GM18909 (cell line): Measurements from ENCODE around the gene ZNF532.
"Not testable (repeated sequence)": the region's sequence is repeated elsewhere in the genome, so short reads cannot be mapped to it uniquely, and the experiment has no call there.

Source experiments
- ATAC-seq: cut with Tn5 transposase; IDR thresholded peaks from one replicate; pipeline ENCODE4 v1.9.1; 2021; ENCODE audit warnings: mild to moderate bottlenecking; ENCODE audit not compliant: unreplicated experiment, poor library complexity

Gene ZNF532

DNA sequence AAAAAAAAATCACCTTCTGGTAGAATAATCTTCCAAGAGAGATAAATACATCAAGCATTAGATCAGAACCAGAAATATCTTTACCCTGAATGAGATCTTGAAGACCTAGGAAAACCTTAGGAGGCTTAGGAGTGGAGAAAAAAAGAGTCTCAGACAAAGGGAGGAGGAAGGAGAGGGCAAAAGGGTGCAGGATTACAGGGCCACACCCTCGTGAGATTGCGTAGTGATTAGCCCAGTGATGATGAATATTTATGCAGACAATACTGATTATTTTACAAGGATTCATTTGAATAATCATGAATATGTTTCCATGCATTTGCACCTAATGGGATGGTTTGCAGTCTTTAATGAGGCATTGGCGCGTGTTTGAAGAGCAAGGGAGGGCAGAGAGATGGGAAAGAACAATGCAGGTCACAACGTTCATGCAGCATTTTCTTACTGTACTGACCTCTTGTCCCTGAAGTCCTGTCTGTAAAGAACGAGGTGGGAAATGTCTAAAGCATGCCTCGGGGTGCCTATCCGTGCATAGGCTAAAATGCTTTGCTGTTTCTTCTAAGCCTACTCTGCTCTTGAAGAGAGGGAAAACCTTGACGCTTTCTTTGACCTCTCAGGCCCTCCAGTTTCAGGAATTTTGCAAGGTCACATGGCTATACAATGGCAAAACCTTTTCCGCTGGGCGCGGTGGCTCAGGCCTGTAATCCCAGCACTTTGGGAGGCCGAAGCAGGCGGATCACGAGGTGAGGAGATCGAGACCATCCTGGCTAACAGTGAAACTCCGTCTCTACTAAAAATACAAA lies 18.6 kb upstream of the ZNF532 start:
- ATAC-seq: no peak

DNA sequence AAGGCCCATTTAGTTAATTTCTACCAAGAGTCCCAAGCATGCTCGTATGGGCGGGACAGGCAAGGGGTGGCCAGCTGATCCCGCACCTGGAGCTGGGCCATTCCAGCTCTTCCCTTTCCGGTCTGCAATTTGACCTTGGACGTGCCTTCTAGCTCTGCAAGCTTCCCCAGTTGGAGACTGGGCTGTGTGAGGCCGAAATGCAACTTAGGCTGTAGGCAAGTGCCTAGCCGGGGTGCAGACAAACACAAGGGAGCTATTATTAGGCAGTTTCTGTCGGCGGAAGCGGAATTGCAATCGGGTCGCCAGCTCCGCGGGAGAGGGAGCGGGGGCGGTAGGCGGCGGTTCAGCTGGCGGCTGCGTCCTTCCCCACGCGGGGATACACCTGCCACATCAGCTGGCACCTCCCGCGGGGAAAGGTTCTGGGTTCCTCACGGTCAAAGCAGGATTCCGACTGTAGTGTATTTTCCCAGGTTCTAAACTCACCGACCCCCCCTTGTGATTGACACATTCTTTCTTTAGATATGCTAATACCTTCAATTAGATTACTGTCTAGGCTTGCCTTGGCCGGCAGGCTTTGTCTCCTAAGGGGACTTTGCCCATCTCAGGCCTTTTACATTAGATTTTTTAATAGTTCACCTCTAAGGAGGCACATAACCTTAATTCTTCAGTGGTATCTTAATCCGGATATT lies 17.1 kb upstream of the ZNF532 start:
- ATAC-seq: no peak

DNA sequence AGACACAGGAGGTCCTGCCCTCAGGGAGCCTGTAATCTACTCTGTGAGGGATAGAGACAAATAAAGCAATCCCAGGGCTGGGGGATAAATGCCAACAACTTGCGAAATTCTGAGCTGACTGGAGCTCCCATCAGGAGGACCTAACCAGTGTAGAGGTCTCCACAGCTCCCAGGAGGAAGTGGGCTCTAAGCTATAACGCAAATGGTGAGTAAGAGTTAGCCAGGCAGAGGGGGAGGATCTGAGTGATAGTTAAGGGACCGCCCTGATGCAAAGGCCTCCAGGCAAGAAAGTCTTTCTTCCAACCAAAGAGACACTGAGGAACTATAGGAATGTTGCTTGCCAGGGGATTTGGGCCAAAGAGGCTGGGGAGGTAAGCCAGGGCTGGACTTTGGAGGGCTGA lies 16.0 kb upstream of the ZNF532 start:
- ATAC-seq: no peak

DNA sequence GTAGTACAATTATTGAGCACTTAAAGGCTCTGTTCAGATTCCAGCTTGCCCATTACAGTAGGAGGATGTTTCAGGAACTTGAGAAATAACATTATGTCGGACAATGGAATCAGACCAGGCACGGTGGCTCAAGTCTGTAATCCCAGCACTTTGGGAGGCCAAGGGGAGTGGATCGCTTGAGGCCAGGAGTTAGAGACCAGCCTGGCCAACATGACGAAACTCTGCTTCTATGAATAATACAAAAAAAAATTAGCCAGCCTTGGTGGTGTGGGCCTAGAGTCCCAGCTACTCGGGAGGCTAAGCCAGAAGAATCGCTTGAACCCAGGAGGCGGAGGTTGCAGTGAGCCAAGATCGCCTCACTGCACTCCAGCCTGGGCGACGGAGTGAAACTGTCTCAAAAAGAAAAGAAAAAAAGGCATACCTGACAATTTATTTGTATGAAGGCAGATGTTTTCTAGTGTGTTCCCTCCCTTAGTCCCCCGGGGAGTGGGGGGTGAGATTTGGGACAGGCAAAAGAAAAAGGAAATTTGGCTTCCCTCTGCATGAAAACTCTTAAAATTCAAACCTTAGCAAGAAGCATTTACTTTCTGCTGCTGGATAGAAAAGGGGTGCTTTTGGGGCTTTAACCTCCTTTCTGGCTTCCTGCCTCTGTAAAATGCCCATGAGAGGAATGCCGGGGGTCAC lies 13.7 kb upstream of the ZNF532 start:
- no peak for ATAC-seq

DNA sequence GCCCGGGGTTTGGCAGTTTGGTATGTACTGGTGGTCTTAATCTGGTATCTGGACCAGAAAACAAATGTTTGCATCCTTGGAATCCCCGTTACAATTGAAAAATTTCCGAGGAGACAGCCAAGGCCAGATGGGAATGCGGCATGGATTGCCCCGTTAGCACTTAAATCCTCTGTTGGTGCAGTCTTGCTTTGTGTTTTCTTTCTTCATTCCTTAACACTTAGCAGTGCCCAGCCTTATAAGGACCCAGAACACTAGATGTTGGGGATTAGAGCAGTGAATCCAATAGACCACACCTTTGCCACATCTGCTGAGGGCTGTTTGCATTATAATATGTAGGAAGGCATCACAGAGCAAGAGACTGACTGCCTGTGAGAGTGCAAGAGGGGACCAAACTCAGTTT lies 12.8 kb upstream of the ZNF532 start:
- no peak for ATAC-seq

DNA sequence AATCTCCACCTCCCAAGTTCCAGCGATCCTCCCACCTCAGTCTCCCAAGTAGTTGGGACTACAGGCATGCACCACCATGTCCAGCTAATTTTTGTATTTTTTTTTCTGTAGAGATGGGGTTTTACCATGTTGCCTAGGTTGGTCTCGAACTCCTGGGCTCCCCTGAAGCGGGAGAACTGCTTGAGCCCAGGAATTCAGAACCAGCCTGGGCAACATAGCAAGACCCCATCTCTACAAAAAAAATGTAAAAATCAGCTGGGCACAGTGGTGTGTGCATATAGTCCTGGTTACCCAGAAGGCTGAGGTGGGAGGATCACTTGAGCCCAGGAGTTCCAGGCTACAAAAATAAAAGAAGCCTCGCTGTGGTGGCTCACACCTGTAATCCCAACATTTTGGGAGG lies 12.0 kb upstream of the ZNF532 start:
- ATAC-seq: no peak

DNA sequence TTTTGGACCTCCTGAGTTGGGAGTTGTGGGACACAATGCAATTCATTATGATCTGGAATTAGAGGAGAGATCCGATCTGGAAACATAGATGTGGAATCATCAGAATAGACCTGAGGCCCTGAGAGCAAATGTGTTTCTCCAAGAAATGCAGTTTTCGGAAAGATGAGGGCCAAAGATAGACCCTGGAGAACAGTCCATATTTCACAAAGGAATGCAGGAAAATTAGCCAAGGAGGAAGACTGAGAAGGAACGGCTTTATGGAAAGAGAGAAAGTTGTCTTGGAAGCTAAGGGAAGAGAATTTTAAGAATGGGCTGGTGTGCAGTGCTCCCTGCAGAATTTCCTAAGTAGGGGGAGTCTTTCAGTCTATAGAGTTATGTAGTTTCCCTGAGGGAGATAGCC lies 11.1 kb upstream of the ZNF532 start:
- ATAC-seq: no peak

DNA sequence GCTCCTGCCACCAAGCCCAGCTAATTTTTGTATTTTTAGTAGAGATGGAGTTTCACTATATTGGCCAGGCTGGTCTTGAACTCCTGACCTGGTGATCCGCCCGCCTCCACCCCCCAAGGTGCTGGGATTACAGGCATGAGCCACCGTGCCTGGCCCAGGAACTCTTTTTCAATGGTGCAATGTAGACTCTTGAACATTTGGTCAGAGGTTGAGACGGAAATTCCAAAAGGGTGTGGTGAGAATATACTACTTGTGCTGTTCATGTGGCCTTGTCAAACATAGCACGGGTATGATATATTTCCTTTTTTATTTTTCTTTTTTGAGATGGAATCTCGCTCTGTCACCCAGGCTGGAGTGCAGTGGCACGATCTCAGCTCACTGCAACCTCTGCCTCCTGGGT lies 9.2 kb upstream of the ZNF532 start:
- not testable (repeated sequence) for ATAC-seq

DNA sequence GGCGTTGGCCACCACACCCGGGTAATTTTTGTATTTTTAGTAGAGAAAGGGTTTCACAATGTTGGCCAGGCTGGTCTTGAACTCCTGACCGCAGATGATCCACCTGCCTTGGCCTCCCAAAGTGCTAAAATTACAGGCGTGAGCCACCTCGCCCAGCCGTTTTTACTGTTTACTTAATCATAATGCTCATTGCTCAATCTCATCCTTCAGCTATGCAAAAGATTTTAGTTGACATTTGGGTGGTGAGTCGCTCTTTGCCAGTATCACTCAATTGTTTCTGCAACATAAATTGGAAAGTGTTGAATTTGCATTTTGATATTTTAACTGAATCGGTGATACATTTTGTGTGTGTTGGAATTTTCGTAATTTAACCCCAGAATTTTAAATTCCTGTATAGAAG lies 7.8 kb upstream of the ZNF532 start:
- ATAC-seq: no peak

DNA sequence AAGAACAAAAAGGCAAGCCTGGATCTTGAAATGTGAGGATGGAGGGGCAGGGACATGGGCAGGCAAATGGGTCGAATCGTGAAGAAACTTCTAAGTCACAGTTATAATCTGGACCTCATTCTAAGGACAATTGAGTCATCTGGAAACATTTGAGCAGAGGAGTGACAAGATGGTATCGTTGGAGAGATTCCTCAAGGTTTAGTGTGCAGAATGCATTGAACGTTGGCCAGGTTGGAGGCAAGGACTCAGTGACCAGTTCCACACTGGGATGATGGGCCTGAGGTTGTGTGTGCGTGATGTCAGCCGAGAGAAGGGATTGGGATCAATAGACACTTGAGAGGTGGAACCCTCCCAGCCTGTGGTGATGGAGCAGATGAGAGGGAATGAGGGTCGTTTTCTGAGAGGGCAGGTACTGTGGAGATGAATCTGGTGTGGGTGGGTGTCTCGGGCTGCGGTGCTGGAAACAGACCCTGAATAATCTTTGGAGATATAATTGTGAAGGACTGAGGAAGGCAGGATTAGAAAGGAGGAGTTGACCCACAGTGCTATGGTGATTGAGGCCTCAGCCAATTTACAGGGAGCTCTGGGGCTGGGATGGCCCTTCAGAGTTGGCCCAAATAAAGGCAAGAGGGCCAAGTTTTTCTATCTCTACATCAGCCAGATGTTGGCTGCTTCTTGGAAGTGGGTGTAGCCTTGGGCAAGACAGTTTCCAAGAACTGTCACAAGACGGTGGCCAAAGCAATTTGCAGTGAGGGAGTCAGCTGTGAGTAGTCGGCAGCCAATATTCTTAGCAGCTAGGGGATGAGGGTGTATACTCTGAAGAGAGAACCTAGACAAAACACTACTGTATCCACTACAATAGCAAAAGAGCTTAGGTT lies 5.8 kb upstream of the ZNF532 start:
- ATAC-seq: no peak

DNA sequence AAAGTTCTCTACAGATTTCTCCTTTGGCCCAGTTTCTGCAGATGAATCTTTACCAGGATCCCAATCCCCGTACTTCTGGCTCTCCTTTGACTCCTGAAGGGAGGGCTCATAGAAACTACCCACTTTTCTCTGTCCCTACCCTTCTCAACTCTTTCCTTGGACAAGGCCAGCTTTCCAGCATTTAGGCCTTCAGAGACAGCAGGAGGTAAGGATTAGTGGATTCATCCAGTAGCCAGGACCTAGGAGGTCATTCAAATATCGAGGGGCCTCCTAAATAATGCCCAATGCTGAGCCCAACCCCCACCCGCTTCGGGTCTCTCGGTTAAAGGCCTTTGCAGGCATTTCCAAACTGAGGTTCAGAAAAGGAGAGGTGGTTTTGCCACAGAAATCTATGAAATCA lies 4.8 kb upstream of the ZNF532 start:
- ATAC-seq: no peak

DNA sequence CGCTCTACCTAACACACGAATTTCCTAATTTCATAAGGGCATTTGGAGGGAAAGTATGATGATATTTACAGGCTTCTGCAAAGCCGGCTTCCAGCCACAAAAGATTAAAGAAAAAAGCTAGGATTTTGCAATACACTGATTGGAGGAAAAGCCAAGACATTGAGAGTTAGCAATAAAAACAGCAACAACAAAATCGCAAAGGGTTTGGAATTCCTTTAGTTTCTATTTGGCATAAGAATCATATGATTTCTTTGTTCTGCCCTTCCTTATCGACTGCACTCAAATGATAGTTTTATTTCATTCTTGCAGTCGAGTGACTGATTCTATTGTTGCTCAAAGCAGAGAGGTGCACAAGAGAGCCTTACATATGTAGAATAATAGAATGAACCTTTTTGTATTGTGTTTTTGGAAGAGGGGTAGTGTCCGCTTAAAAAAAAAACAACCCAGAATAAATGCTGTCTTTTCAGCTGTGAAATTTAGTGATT lies 3.9 kb upstream of the ZNF532 start:
- ATAC-seq: no peak

DNA sequence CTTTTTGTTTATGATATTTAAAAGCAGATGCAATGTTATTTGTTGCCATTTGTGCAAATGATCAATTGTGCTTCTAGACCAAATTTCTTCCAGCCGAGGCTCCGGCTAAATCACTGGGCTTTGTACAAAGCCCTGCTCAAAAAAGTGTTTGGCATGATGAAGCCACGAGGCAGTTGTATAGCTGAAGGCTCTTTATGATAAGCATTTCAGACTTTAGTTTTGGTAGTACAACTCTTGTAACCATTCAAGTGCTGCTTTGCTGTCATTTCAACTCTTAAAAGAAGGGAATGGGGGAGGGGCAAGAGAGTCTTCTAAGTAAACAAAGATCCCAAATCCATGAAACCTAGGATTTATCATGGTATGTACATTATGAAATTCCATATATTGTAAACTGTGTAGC lies 3.3 kb upstream of the ZNF532 start:
- no peak for ATAC-seq

DNA sequence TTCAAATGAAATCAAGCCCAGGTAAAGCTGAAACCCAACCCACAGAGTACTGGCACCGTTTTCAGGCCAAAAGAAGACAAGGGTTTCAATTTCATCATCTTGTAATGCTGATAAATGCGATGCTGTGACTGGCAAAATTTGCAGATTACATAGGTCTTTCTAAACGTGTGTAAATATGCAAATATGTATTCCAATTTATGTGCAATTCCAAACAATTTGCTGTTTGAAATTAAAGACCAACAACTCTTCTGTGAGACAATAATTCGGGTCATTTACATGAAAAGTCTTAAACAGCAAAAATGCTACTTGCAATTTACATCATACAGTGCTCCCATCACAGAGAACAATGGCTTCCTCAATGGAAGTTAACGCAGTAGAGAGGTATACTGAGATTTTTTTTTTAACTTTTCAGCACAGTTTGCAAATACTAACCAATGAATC lies 2.8 kb upstream of the ZNF532 start:
- ATAC-seq: no peak

DNA sequence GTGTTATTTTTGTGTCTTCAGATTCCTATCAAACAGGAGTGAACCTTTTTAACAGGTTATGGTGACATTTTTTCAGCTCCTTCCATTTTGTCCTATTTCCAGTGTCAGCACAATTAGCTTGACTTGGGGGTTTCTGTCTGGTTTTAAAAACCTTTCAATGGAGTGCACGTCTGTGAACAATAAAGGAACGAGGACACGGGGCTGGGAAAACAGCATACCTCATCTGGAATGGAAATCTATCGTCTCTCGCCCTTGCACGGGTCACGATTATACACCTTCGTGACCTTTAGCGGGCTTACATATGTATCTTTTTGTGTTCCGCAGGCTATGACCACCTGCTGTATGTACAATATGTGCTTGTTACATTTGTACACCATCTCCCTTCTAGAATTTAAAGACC lies 2.3 kb upstream of the ZNF532 start:
- no peak for ATAC-seq

DNA sequence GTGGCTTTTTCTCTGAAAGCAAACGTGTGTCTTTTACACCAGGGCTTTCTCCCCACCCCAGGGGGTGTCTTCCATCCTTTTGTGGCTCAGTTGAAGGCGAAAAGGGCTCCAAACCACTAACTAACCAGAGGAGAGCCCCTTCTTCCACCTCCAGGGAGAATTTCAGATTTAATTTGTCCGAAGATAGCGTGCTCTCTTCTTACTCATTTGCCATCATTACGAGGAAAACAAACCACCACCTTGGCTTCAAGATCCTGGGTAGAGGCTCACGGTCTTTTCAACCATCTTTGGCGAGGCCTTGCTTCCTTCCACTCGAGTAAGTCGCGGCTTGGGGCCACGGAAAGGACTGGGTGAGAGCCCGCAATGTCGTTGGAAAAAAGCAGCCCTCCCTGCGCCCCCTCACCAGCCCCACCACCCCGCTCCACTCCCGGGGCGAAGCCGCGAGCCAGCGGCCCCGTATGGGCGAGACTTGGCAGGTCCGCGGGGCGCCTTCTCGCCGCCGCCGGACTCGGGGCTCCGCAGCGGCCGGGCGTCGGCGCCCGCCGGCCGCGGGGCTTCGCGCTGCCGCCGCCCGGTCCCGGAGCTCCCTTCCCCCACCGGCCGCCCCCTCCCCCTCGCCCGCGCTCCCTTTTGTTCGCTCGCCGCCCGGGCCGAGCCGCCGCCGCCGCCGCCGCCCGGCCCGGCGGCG lies 1.7 kb upstream of the ZNF532 start:
- ATAC-seq: peak; percentile 36

DNA sequence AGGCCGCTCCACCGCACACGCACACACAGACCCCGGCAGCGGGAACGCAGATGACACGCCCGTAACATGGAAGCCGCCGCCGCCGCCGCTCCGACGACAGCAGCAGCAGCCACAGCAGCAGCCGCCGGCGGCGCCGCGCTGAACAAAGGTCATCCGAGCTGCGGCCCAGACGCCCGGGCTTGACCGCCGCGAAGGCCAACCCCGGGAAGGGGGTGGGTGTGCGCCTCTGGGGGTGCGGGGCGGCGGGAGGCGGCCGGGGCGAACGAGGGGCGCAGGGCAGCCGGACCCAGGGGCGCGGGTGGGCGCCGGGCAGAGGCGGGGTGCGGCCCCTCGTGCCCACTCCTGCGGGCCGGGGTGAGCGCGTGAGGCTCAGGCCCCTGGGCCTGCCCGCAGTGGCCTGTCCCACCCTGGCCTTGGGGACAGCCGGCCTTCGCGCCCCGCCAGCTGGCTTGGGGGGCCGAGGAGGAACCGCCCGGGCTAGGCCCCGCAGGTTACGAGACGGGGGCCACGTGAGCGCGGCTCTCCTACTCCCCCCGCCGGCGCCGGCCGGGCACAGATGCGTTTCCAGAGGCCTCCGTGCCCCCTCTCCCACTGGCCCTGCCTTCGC lies 1.0 kb upstream of the ZNF532 start:
- peak; percentile 47 for ATAC-seq

DNA sequence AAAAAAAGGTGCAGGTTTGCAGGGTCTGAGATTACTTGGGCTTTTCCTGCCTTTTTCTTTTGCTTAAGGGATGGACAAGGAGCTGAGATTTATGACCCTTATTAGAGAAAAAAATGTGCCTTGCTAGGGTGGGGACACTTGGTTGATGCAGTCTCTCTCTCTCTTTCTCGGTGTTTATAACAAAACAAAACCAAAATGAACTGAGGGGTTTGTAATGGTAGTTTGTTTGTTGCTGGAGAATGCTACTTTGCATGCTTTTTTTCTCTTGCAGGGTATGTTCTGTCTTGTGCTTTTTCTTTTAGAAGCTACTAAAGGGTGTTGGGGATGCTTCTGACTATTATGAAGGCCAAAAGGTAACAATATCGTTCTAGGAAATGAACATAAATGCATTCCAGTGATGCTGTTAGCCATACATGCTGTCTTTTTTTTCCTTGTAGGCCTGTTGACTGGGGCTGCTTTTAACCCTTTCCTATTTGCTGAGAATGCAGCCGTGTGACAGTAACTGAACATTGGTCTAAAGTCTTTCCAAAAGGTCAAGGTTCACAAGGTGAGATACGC lies 435 bp downstream of the ZNF532 start:
- no peak for ATAC-seq

DNA sequence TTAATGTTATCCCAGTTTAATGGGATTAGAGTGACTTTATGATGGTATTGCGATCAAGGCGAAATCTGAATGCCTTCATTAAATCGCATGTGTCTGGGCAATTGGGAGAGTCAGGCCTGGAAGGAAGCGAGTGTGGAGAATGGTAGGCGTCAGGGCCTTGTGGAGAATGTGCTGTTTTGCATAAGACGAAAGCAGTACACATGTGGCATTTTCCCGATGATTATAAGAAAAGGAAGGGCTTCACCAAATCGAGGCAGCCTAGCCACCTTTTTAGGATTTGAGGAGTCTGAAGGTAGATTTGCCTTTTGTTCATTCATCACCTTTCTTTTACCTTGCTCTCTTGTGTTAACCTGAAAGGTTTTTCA lies 1.0 kb downstream of the ZNF532 start:
- ATAC-seq: no peak
